Measurements from ENCODE around the gene CCM2. TPM values are rescaled to one million over a fixed set of nuclear protein-coding genes. Genes with fewer than 3 reads are reported as not detected.
A peak's percentile ranks its signal among the peaks of the same experiment; 100 is the strongest.

Gene CCM2
- total and polyA plus RNA-seq, 10 donors: 67.8 to 108 (median 83.8) TPM

GRCh38 chr7:45053941-45054340 is 53.9 kb downstream of the CCM2 start:
- Histone ChIP-seq H3K27ac (no peak overlapping the region), H3K4me3 (no peak overlapping the region), H3K27me3 (replicated peaks in 1 of 7) (no peaks in the 10 kb centered on the region), H3K4me1 (peaks cover 0 to 85% (median 12%) of the 10 kb centered on the region in 6 donors), H3K9me3 (no peaks in the 10 kb centered on the region), H3K36me3 (peaks cover 0 to 86% (median 12%) of the 10 kb centered on the region in 6 donors)
- 93 to 100% (median 95%) methylated on average over 5 of the region's 5 CpGs for WGBS, 5 donors
- intact Hi-C loops (cut with DNase I; ENCODE audit: low total_unique reads): no loop called here
- no peak for TF ChIP-seq POLR2AphosphoS5 (IDR thresholded peaks at IDR 0.05)
- TF ChIP-seq POLR2A (IDR thresholded peaks at IDR 0.05): no peak
- no peak for TF ChIP-seq CTCF (IDR thresholded peaks at IDR 0.05 in 8 of 11, conservative IDR thresholded peaks at IDR 0.05 in 3 of 11)
- DNase-seq: peak; percentile 42

GRCh38 chr7:45054442-45054841 is 54.4 kb downstream of the CCM2 start:
- H3K36me3 ChIP-seq: peaks cover 0 to 83% (median 9%) of the 10 kb centered on the region in 6 donors
- no peaks in the 10 kb centered on the region for H3K9me3 ChIP-seq
- H3K27ac ChIP-seq: no peak overlapping the region
- no peak overlapping the region for H3K4me3 ChIP-seq
- H3K4me1 ChIP-seq: peaks cover 0 to 85% (median 14%) of the 10 kb centered on the region in 6 donors
- TF ChIP-seq CTCF (IDR thresholded peaks at IDR 0.05 in 8 of 11, conservative IDR thresholded peaks at IDR 0.05 in 3 of 11): no peak
- TF ChIP-seq POLR2AphosphoS5 (IDR thresholded peaks at IDR 0.05): no peak
- no peak for TF ChIP-seq POLR2A (IDR thresholded peaks at IDR 0.05)
- intact Hi-C loops (cut with DNase I; ENCODE audit: low total_unique reads): no loop called here
- DNase-seq: peak; percentile 41
- no peaks in the 10 kb centered on the region for H3K27me3 ChIP-seq (replicated peaks in 1 of 7)
- WGBS, 5 donors: 90 to 98% (median 95%) methylated on average over 3 of the region's 3 CpGs

GRCh38 chr7:45055016-45055415 is 55.0 kb downstream of the CCM2 start:
- Histone ChIP-seq H3K27me3 (replicated peaks in 1 of 7) (no peaks in the 10 kb centered on the region), H3K4me3 (no peak overlapping the region), H3K4me1 (peaks cover 0 to 85% (median 15%) of the 10 kb centered on the region in 6 donors), H3K36me3 (peaks cover 0 to 80% (median 5%) of the 10 kb centered on the region in 6 donors), H3K9me3 (no peaks in the 10 kb centered on the region), H3K27ac (no peak overlapping the region)
- DNase-seq: no peak
- TF ChIP-seq POLR2A (IDR thresholded peaks at IDR 0.05) (no peak), POLR2AphosphoS5 (IDR thresholded peaks at IDR 0.05) (no peak), CTCF (IDR thresholded peaks at IDR 0.05 in 8 of 11, conservative IDR thresholded peaks at IDR 0.05 in 3 of 11) (no peak)
- intact Hi-C loops (cut with DNase I; ENCODE audit: low total_unique reads): no loop called here
- WGBS, 5 donors: 77 to 91% (median 86%) methylated on average over 5 of the region's 5 CpGs

GRCh38 chr7:45055594-45056219 is 55.7 kb downstream of the CCM2 start:
- no peaks in the 10 kb centered on the region for H3K9me3 ChIP-seq
- H3K4me1 ChIP-seq: peaks cover 0 to 85% (median 19%) of the 10 kb centered on the region in 6 donors
- 96 to 97% (median 97%) methylated on average over 5 of the region's 5 CpGs for WGBS, 5 donors
- no peak overlapping the region for H3K27ac ChIP-seq
- H3K27me3 ChIP-seq (replicated peaks in 1 of 7): no peaks in the 10 kb centered on the region
- TF ChIP-seq POLR2AphosphoS5 (IDR thresholded peaks at IDR 0.05) (no peak), POLR2A (IDR thresholded peaks at IDR 0.05) (no peak)
- intact Hi-C loops (cut with DNase I; ENCODE audit: low total_unique reads): no loop called here
- H3K36me3 ChIP-seq: peaks cover 0 to 80% (median 5%) of the 10 kb centered on the region in 6 donors
- no peak for DNase-seq
- no peak overlapping the region for H3K4me3 ChIP-seq
